HepG2 (cell line): ENCODE measurements around the gene ITGA2. TPM values are rescaled to one million over a fixed set of nuclear protein-coding genes. Genes with fewer than 3 reads are reported as not detected.

Source experiments
- HOXA9 ChIP-seq: sonication (generic); formaldehyde crosslinking; IDR thresholded peaks from 2 replicates; pipeline ENCODE4 v1.8.1; 2022; ENCODE audit warnings: missing genetic modification reagents, mild to moderate bottlenecking, moderate library complexity, borderline replicate concordance
- ZNF160 ChIP-seq: sonication (generic); formaldehyde crosslinking; IDR thresholded peaks from 2 replicates; pipeline ENCODE4 v1.8.0; 2022; ENCODE audit warnings: mild to moderate bottlenecking, inconsistent platforms, missing genetic modification reagents
- ZSCAN25 ChIP-seq: sonication (generic); formaldehyde crosslinking; IDR thresholded peaks from 2 replicates; pipeline ENCODE4 v1.8.0; 2022; ENCODE audit warnings: mild to moderate bottlenecking, missing genetic modification reagents
- ZSCAN9 ChIP-seq: IDR thresholded peaks from 2 replicates; pipeline ENCODE4 v1.6.1; 2016; ENCODE audit warnings: borderline replicate concordance
- polyA plus RNA-seq, 8 experiments: library from polyadenylated mRNA; depleted of rRNA in 3 of 8; stranded (reverse) in 7 of 8; unstranded in 1 of 8; fragments of >200 nt; fragmentation: Illumina TruSeq in 4 of 8; extraction: Trizol in 4 of 8; gene quantifications; 2 replicates each; pipeline versions ENCODE4 v1.2.1 to v1.2.3, GENCODE V29; 2011 to 2016; ENCODE audit warnings: low read depth in 4 of 8, missing spikeins in 1 of 8, mixed read lengths in 1 of 8; ENCODE audit not compliant: insufficient read depth in 1 of 8
- total RNA-seq, 5 experiments: library from RNA; depleted of rRNA; stranded (reverse); fragments of >200 nt; fragmentation: Illumina TruSeq; extraction: Trizol; gene quantifications; 2 replicates each; pipeline ENCODE4 v1.2.3, GENCODE V29; 2016; ENCODE audit warnings: low read depth in 1 of 5
- TF ChIP-seq, protein P1 (sequence below): sonication (generic); formaldehyde crosslinking; IDR thresholded peaks from 2 replicates; pipeline ENCODE4 v1.5.0; 2020; ENCODE audit warnings: mild to moderate bottlenecking, missing genetic modification reagents, borderline replicate concordance

ITGA2 gene
- total and polyA plus RNA-seq, 2 of the 13 experiments (the other 11 are each of a cell fraction or from before 2014, with no cell fraction given) = 15.8 to 58.3 TPM

DNA sequence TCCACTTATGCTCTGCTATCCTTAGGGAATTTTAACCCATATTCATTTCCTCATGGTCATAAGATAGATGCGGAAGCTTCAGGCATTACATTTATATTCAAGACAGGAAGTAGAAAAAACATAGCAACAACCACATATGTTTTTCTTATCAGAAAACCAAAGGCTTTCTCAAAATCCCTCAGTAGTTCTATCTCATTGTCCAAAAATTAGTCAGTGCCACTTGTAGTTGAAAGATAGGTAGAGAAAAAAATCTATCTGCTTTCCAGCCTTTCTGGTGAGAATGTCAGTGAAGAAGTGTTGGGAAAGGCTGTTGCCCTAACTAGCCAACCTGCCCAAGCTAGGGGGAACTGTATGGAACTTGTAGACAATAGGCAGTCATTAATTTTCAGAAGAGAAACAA is 143.9 kb downstream of the ITGA2 start (continued):
- TF ChIP-seq, protein P1, sequence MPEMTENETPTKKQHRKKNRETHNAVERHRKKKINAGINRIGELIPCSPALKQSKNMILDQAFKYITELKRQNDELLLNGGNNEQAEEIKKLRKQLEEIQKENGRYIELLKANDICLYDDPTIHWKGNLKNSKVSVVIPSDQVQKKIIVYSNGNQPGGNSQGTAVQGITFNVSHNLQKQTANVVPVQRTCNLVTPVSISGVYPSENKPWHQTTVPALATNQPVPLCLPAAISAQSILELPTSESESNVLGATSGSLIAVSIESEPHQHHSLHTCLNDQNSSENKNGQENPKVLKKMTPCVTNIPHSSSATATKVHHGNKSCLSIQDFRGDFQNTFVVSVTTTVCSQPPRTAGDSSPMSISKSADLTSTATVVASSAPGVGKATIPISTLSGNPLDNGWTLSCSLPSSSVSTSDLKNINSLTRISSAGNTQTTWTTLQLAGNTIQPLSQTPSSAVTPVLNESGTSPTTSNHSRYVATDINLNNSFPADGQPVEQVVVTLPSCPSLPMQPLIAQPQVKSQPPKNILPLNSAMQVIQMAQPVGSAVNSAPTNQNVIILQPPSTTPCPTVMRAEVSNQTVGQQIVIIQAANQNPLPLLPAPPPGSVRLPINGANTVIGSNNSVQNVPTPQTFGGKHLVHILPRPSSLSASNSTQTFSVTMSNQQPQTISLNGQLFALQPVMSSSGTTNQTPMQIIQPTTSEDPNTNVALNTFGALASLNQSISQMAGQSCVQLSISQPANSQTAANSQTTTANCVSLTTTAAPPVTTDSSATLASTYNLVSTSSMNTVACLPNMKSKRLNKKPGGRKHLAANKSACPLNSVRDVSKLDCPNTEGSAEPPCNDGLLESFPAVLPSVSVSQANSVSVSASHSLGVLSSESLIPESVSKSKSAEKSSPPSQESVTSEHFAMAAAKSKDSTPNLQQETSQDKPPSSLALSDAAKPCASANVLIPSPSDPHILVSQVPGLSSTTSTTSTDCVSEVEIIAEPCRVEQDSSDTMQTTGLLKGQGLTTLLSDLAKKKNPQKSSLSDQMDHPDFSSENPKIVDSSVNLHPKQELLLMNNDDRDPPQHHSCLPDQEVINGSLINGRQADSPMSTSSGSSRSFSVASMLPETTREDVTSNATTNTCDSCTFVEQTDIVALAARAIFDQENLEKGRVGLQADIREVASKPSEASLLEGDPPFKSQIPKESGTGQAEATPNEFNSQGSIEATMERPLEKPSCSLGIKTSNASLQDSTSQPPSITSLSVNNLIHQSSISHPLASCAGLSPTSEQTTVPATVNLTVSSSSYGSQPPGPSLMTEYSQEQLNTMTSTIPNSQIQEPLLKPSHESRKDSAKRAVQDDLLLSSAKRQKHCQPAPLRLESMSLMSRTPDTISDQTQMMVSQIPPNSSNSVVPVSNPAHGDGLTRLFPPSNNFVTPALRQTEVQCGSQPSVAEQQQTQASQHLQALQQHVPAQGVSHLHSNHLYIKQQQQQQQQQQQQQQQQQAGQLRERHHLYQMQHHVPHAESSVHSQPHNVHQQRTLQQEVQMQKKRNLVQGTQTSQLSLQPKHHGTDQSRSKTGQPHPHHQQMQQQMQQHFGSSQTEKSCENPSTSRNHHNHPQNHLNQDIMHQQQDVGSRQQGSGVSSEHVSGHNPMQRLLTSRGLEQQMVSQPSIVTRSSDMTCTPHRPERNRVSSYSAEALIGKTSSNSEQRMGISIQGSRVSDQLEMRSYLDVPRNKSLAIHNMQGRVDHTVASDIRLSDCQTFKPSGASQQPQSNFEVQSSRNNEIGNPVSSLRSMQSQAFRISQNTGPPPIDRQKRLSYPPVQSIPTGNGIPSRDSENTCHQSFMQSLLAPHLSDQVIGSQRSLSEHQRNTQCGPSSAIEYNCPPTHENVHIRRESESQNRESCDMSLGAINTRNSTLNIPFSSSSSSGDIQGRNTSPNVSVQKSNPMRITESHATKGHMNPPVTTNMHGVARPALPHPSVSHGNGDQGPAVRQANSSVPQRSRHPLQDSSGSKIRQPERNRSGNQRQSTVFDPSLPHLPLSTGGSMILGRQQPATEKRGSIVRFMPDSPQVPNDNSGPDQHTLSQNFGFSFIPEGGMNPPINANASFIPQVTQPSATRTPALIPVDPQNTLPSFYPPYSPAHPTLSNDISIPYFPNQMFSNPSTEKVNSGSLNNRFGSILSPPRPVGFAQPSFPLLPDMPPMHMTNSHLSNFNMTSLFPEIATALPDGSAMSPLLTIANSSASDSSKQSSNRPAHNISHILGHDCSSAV (CRISPR knock-in tag) = no peak
- TF ChIP-seq ZSCAN9 (CRISPR knock-in tag) (no peak), ZNF160 (CRISPR knock-in tag) (no peak), ZSCAN25 (CRISPR knock-in tag) (no peak), HOXA9 (CRISPR knock-in tag) (no peak)
- TF ChIP-seq, all 625 proteins: peak for 0

Other genes with a start within 250 kb of the ITGA2 start
- 11.6 and 23.1 TPM in 2 replicates for gene ITGA1, start 201.4 kb upstream of the ITGA2 start, total RNA-seq (2016; rRNA removed; fragmentation: Illumina TruSeq; extraction: Trizol)
- 28.6 and 35.6 TPM in 2 replicates for gene ITGA1, start 201.4 kb upstream of the ITGA2 start, polyA plus RNA-seq (2011; rRNA removed)
- 19.0 and 19.5 TPM in 2 replicates for gene PELO, start 201.4 kb upstream of the ITGA2 start, total RNA-seq (2016; rRNA removed; fragmentation: Illumina TruSeq; extraction: Trizol)
- 22.7 and 23.9 TPM in 2 replicates for gene PELO, start 201.4 kb upstream of the ITGA2 start, polyA plus RNA-seq (2011; rRNA removed)
- 41.9 and 53.5 TPM in 2 replicates for gene MOCS2, start 120.4 kb downstream of the ITGA2 start, total RNA-seq (2016; rRNA removed; fragmentation: Illumina TruSeq; extraction: Trizol)
- 13.3 and 19.2 TPM in 2 replicates for gene MOCS2, start 120.4 kb downstream of the ITGA2 start, polyA plus RNA-seq (2011; rRNA removed)